Keratinocyte (primary cell): Measurements from ENCODE around the gene TMEM127.

ENCODE experiments used
- CTCF ChIP-seq, 3 experiments: IDR thresholded peaks in 1 of 3; conservative IDR thresholded peaks in 1 of 3; optimal IDR thresholded peaks in 1 of 3; 2 replicates in 2 of 3; 3 replicates in 1 of 3; pipeline versions ENCODE3 to v1.5.1; 2011; ENCODE audit warnings: low read length in 3 of 3, mild to moderate bottlenecking in 3 of 3, moderate library complexity in 2 of 3, control low read depth in 1 of 3, inconsistent platforms in 1 of 3; ENCODE audit not compliant: insufficient read depth in 2 of 3; ENCODE audit errors: extremely low read depth in 1 of 3
- EZH2 ChIP-seq: IDR thresholded peaks from one replicate; pipeline ENCODE4 v1.6.1; 2012; ENCODE audit warnings: inconsistent platforms, mild to moderate bottlenecking, low read length, moderate library complexity

GRCh38 chr2:96205888-96206287, 59.9 kb downstream of the TMEM127 start:
- TF ChIP-seq CTCF (optimal IDR thresholded peaks at IDR 0.05 in 1 of 3, IDR thresholded peaks at IDR 0.05 in 1 of 3, conservative IDR thresholded peaks at IDR 0.05 in 1 of 3; ENCODE audit: extremely low read depth in 1 of 3, insufficient read depth in 2 of 3, low read length in 3 of 3): no peak
- no peak for TF ChIP-seq EZH2
